HG02870 (cell line): Measurements from ENCODE around the gene MCFD2.
"Not testable (repeated sequence)": the region's sequence is repeated elsewhere in the genome, so short reads cannot be mapped to it uniquely, and the experiment has no call there.

Experiments
- ATAC-seq: cut with Tn5 transposase; IDR thresholded peaks from one replicate; pipeline ENCODE4 v1.9.1; 2021; ENCODE audit warnings: mild to moderate bottlenecking, moderate library complexity; ENCODE audit not compliant: unreplicated experiment

The MCFD2 gene

GRCh38 chr2:46904908-46905678 is 10.5 kb downstream of the MCFD2 start:
- not testable (repeated sequence) for ATAC-seq

GRCh38 chr2:46902980-46903379 is 12.6 kb downstream of the MCFD2 start:
- ATAC-seq: not testable (repeated sequence)

GRCh38 chr2:46902465-46902864 is 13.1 kb downstream of the MCFD2 start:
- no peak for ATAC-seq

- ATAC-seq: no peak
These were observed 14.0 kb downstream of the MCFD2 start for GRCh38 chr2:46901611-46902010.

GRCh38 chr2:46900381-46900780 is 15.2 kb downstream of the MCFD2 start:
- ATAC-seq: no peak

- ATAC-seq: no peak
These were observed 16.6 kb downstream of the MCFD2 start for GRCh38 chr2:46899053-46899452.

- no peak for ATAC-seq
These were observed 17.6 kb downstream of the MCFD2 start for GRCh38 chr2:46898024-46898423.

GRCh38 chr2:46893269-46893939 is 22.2 kb downstream of the MCFD2 start:
- ATAC-seq: no peak

GRCh38 chr2:46891956-46892553 is 23.6 kb downstream of the MCFD2 start:
- no peak for ATAC-seq

GRCh38 chr2:46888421-46888952 is 27.1 kb downstream of the MCFD2 start:
- no peak for ATAC-seq

GRCh38 chr2:46887028-46887885 is 28.3 kb downstream of the MCFD2 start:
- ATAC-seq: no peak

- ATAC-seq: no peak
These were observed 29.2 kb downstream of the MCFD2 start for GRCh38 chr2:46886268-46887027.

GRCh38 chr2:46885376-46885775 is 30.2 kb downstream of the MCFD2 start:
- no peak for ATAC-seq

- no peak for ATAC-seq
These were observed 36.1 kb downstream of the MCFD2 start for GRCh38 chr2:46879511-46879910.

- ATAC-seq: no peak
These were observed 36.7 kb downstream of the MCFD2 start for GRCh38 chr2:46878886-46879285.

- no peak for ATAC-seq
These were observed 37.2 kb downstream of the MCFD2 start for GRCh38 chr2:46878240-46878877.

GRCh38 chr2:46877619-46878113 is 37.9 kb downstream of the MCFD2 start:
- no peak for ATAC-seq

- no peak for ATAC-seq
These were observed 38.7 kb downstream of the MCFD2 start for GRCh38 chr2:46876741-46877384.
